Stimulated activated effector memory CD8-positive, alpha-beta T cell treated with anti-CD3 and anti-CD28 coated beads, Interleukin-12 subunit alpha, Interleukin-12 subunit beta, amount 100 ng/mL, for 72 hours (primary cell): ENCODE data around the gene CFAP68.
"Not testable (repeated sequence)": the region's sequence is repeated elsewhere in the genome, so short reads cannot be mapped to it uniquely, and the experiment has no call there.

Source experiments
- ATAC-seq: fragments of 150-1000 bp; cut with Tn5 transposase; 2 replicates; pipeline ENCODE4 v1.10.0; 2021
- DNase-seq, 2 donors: peaks; one replicate each; pipeline ENCODE4 v3.0.0; 2021 to 2022; ENCODE audit warnings: low spot score in 2 of 2
- H3K27ac Mint-ChIP-seq: one replicate; pipeline ENCODE4 v1.8.0; 2022; ENCODE audit warnings: mild to moderate bottlenecking, mixed read lengths
- H3K36me3 Mint-ChIP-seq: one replicate; pipeline ENCODE4 v1.8.0; 2022; ENCODE audit warnings: mild to moderate bottlenecking, mixed read lengths
- H3K4me1 Mint-ChIP-seq: one replicate; pipeline ENCODE4 v1.8.0; 2022; ENCODE audit warnings: mixed read lengths
- H3K4me3 Mint-ChIP-seq: one replicate; pipeline ENCODE4 v1.8.0; 2022; ENCODE audit warnings: mild to moderate bottlenecking, mixed read lengths
- H3K9me3 Mint-ChIP-seq: one replicate; pipeline ENCODE4 v1.8.0; 2022; ENCODE audit warnings: mixed read lengths

Gene CFAP68

GRCh38 chr11:111849631-111850030, 29.7 kb upstream of the CFAP68 start:
- no peaks in the 10 kb centered on the region for H3K9me3 Mint-ChIP-seq
- H3K27ac Mint-ChIP-seq: peak overlapping the region; percentile 34
- H3K36me3 Mint-ChIP-seq: peaks cover 89% of the 10 kb centered on the region
- H3K4me1 Mint-ChIP-seq: no peaks in the 10 kb centered on the region
- ATAC-seq: no peak
- H3K4me3 Mint-ChIP-seq: no peak overlapping the region
- DNase-seq: no peak

DNA sequence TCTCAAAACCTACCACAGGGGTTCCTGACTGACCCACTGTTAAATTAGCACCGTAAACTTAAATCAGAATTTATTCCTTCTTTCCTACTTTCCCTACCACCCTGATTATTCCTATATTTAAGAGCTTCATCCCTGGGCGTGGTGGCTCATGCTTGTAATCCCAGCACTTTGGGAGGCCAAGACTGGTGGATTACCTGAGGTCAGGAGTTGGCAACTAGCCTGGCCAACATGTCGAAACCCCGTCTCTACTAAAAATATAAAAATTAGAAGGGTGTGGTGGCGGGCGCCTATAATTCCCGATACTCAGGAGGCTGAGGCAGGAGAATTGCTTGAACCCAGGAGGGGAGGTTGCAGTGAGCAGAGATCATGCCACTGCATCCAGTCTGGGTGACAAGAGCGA, 28.3 kb upstream of the CFAP68 start:
- Mint-ChIP-seq H3K27ac (no peak overlapping the region), H3K4me1 (no peaks in the 10 kb centered on the region), H3K9me3 (no peaks in the 10 kb centered on the region), H3K4me3 (no peak overlapping the region), H3K36me3 (peaks cover 91% of the 10 kb centered on the region)
- ATAC-seq (no peak), DNase-seq (no peak)

- Mint-ChIP-seq H3K9me3 (no peaks in the 10 kb centered on the region), H3K36me3 (peaks cover 96% of the 10 kb centered on the region), H3K4me1 (no peaks in the 10 kb centered on the region), H3K27ac (no peak overlapping the region), H3K4me3 (no peak overlapping the region)
- DNase-seq (no peak), ATAC-seq (no peak)
These were observed 27.7 kb upstream of the CFAP68 start for GRCh38 chr11:111851636-111852035.

- H3K27ac Mint-ChIP-seq: no peak overlapping the region
- H3K4me3 Mint-ChIP-seq: no peak overlapping the region
- H3K9me3 Mint-ChIP-seq: no peaks in the 10 kb centered on the region
- no peak for DNase-seq
- H3K4me1 Mint-ChIP-seq: no peaks in the 10 kb centered on the region
- H3K36me3 Mint-ChIP-seq: peaks cover 96% of the 10 kb centered on the region
- no peak for ATAC-seq
These were observed 27.2 kb upstream of the CFAP68 start for GRCh38 chr11:111852103-111852502.

GRCh38 chr11:111855506-111855905, 23.8 kb upstream of the CFAP68 start:
- H3K9me3 Mint-ChIP-seq: no peaks in the 10 kb centered on the region
- no peaks in the 10 kb centered on the region for H3K4me1 Mint-ChIP-seq
- DNase-seq (no peak), ATAC-seq (no peak)
- H3K4me3 Mint-ChIP-seq: no peak overlapping the region
- peaks cover 98% of the 10 kb centered on the region for H3K36me3 Mint-ChIP-seq
- H3K27ac Mint-ChIP-seq: no peak overlapping the region

GRCh38 chr11:111860257-111860656, 19.1 kb upstream of the CFAP68 start:
- H3K36me3 Mint-ChIP-seq: peaks cover 98% of the 10 kb centered on the region
- no peaks in the 10 kb centered on the region for H3K4me1 Mint-ChIP-seq
- no peaks in the 10 kb centered on the region for H3K9me3 Mint-ChIP-seq
- DNase-seq (no peak), ATAC-seq (no peak)
- no peak overlapping the region for H3K27ac Mint-ChIP-seq
- H3K4me3 Mint-ChIP-seq: no peak overlapping the region

DNA sequence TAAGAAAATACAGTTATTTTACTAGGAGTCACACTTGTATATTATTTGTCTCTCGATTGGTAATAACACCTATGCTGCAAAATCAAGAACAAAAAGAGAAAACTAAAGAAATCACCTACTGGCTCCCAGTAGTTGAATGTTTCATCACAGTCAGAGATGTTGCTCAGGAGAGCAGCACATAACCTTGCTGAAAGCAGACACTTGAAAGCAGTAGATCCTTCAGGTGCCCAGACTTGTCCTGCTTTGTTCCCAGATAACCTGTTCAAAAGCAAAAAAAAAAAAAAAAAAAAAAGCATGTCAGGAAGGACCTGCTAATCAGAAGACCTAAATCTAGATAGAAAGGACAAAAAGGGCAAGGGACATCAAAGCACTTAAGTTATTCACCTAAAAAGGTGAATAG, 9.2 kb upstream of the CFAP68 start:
- H3K36me3 Mint-ChIP-seq: peaks cover 63% of the 10 kb centered on the region
- no peak for DNase-seq
- H3K27ac Mint-ChIP-seq: peak overlapping the region; percentile 91
- H3K9me3 Mint-ChIP-seq: no peaks in the 10 kb centered on the region
- no peak for ATAC-seq
- H3K4me3 Mint-ChIP-seq: peak overlapping the region; percentile 88
- peaks cover 32% of the 10 kb centered on the region for H3K4me1 Mint-ChIP-seq

GRCh38 chr11:111870522-111870885, 8.8 kb upstream of the CFAP68 start:
- Mint-ChIP-seq H3K4me1 (peaks cover 32% of the 10 kb centered on the region), H3K4me3 (peak overlapping the region; percentile 88), H3K36me3 (peaks cover 61% of the 10 kb centered on the region), H3K27ac (peak overlapping the region; percentile 91), H3K9me3 (no peaks in the 10 kb centered on the region)
- ATAC-seq (peak; percentile 5), DNase-seq (no peak)

DNA sequence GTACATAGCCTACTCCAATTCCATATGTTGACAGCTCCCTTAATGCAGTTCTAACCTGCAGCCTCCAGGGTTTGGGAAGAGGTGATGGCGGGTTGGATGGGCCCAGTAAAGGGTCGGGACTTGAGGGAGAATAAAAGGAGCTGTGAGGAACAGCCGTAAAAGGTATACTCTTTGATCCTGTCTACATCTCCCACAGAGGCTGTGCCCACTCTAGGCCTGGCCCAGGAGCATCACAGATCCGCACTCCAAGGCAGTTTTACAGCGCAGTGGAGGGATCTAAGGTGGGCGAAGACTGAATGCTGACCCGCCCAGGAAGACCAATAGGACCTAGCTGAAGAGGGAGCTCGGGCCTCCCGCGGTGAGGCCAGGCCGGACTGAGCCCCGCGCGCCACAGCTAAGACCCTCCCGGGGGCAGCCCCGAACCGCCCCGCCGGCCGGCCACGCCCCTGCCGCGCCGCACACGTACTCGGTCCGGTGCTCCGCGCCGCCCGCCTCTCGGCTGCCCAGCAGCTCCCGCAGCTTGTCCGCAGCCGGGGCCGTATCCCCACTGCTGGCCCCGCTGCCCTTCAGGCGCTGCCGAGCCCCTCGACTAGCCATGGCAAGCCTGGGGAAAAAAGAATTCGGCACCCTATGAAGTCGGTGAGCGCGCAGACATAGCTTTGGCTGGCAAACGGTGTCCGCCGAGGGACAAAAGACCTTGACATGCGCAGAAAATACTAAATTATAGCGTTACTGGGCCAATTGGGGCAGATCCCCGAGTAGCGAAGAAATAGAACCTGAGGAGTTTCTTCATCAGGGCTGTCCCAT, 8.3 kb upstream of the CFAP68 start, which contains the start of gene ALG9:
TSS of gene ALG9 (minus strand) at position 696 of the 807 bp plus-strand sequence. CDS start at position 597, 99 bp downstream.
- peaks cover 32% of the 10 kb centered on the region for H3K4me1 Mint-ChIP-seq
- H3K4me3 Mint-ChIP-seq: peak within 1 kb of the TSS; percentile 88
- H3K36me3 Mint-ChIP-seq: peaks cover 55% of the 10 kb centered on the region
- H3K9me3 Mint-ChIP-seq: no peaks in the 10 kb centered on the region
- peak within 1 kb of the TSS; percentile 91 for H3K27ac Mint-ChIP-seq
- peak; percentile 77 to 95 for DNase-seq
- ATAC-seq: peak; percentile 92

DNA sequence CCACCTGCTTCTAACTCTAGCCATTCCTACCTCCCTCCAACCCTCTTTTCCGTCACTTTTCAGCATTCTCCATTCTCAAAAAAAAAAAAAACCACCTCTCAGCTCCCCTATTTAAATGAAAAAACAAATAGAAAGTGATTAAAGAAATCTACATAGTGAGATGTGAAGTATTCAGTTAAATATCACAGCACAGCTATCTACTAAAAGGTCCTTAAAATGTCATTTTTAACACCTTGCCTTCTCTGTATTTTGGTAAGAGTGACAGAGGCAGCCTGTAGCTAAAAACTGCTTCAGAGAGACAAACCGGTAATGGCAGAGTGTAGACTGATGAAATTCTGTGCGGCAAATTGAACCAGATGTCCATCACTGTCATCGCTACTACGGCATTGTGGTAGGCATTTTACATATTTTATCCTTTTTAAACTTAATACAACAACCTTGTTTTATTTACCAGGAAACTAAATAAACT, 7.6 kb upstream of the CFAP68 start:
- Mint-ChIP-seq H3K4me3 (peak overlapping the region; percentile 88), H3K9me3 (no peaks in the 10 kb centered on the region)
- ATAC-seq: no peak

GRCh38 chr11:111878385-111878848, 924 bp upstream of the CFAP68 start:
- H3K27ac Mint-ChIP-seq: peak overlapping the region; percentile 97
- peaks cover 14% of the 10 kb centered on the region for H3K4me1 Mint-ChIP-seq
- H3K9me3 Mint-ChIP-seq: peaks cover 3% of the 10 kb centered on the region
- no peak for ATAC-seq
- H3K36me3 Mint-ChIP-seq: peaks cover 32% of the 10 kb centered on the region
- DNase-seq: no peak
- H3K4me3 Mint-ChIP-seq: peak overlapping the region; percentile 88

More for the DNA sequence above, 7.6 kb upstream of the CFAP68 start:
- Mint-ChIP-seq H3K27ac (peak overlapping the region; percentile 91), H3K4me1 (peaks cover 32% of the 10 kb centered on the region), H3K36me3 (peaks cover 54% of the 10 kb centered on the region)
- no peak for DNase-seq

GRCh38 chr11:111879637-111879960, 258 bp downstream of the CFAP68 start:
- no peak for DNase-seq
- Mint-ChIP-seq H3K9me3 (peaks cover 3% of the 10 kb centered on the region), H3K4me3 (peak overlapping the region; percentile 88), H3K36me3 (peaks cover 27% of the 10 kb centered on the region), H3K4me1 (peaks cover 14% of the 10 kb centered on the region), H3K27ac (peak overlapping the region; percentile 97)
- ATAC-seq: peak; percentile 1

DNA sequence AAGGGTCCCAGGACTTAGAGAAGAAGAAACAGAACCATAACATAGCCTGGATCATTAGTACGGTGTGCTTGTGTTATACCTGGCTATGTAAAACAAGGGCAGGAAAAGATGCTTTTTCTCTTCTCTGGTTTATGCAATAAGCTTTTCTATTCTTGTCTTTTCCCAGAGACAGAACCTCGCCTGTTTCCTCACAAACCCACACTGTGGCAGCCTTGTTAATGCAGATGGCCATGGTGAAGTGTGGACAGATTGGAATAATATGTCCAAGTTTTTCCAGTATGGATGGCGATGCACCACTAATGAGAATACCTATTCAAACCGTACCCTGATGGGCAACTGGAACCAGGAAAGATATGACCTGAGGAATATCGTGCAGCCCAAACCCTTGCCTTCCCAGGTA, 2.9 kb downstream of the CFAP68 start:
- Mint-ChIP-seq H3K9me3 (peaks cover 3% of the 10 kb centered on the region), H3K4me1 (peaks cover 14% of the 10 kb centered on the region), H3K4me3 (no peak overlapping the region), H3K36me3 (peaks cover 11% of the 10 kb centered on the region), H3K27ac (no peak overlapping the region)
- DNase-seq (no peak), ATAC-seq (no peak)

DNA sequence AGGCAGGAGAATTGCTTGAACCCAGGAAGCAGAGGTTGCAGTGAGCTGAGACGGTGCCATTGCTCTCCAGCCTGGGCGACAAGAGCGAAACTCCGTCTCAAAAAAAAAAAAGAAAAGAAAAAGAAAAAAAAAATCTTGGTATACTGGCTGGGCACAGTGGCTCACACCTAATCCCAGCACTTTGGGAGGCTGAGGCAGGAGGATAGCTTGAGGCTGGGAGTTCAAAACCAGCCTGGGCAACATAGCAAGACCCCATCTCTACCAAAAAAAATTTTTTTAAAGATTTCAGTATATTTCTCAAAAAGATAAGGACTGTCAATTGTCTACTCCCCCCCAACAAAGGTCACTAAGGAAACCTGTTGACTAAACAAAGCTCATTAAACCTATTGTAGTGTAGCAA, 5.7 kb downstream of the CFAP68 start:
- not testable (repeated sequence) for H3K4me1 Mint-ChIP-seq, H3K27ac Mint-ChIP-seq, H3K4me3 Mint-ChIP-seq, ATAC-seq, DNase-seq, H3K36me3 Mint-ChIP-seq, H3K9me3 Mint-ChIP-seq

DNA sequence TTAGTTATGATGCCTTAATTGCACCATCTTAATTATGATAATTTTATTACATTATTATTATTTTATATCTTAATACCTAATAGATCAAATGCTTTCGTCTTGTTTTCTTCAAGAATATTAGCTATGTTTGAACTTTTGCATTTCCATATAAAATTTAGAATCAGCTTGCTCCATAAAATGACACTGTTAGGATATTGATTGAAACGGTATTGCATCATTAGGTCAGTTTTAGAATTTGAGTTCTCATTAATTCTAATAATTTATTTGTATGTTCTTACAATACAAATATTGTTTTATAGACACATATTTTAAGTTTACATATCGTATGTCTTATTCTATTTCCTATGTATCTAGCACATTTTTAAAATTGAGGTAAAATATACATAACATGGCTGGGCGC, 6.7 kb downstream of the CFAP68 start:
- Mint-ChIP-seq H3K27ac (no peak overlapping the region), H3K4me1 (no peaks in the 10 kb centered on the region), H3K9me3 (no peaks in the 10 kb centered on the region), H3K36me3 (no peaks in the 10 kb centered on the region), H3K4me3 (no peak overlapping the region)
- ATAC-seq (no peak), DNase-seq (no peak)

DNA sequence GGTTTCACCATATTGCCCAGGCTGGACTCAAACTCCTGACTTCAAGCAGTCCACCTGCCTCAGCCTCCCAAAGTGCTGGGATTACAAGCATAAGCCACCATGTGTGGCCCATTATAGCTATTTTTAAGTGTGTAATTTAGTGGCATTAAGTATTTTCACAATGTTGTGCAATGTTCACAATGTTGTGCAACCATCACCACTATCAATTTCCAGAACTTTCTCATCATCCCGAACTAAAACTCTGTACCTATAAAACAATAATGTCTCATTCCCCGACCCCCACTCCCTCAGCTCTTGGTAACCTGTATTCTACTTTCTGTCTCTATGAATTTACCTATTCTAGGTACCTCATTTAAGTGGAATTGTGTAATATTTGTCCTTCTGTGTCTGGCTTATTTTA, 7.5 kb downstream of the CFAP68 start:
- H3K4me1 Mint-ChIP-seq: no peaks in the 10 kb centered on the region
- ATAC-seq: no peak
- H3K27ac Mint-ChIP-seq: no peak overlapping the region
- H3K9me3 Mint-ChIP-seq: no peaks in the 10 kb centered on the region
- DNase-seq: no peak
- H3K4me3 Mint-ChIP-seq: no peak overlapping the region
- H3K36me3 Mint-ChIP-seq: no peaks in the 10 kb centered on the region
